ENCODE results near the gene ZBTB7C. TPM values are rescaled to one million over a fixed set of nuclear protein-coding genes. Genes with fewer than 3 reads are reported as not detected.

Gene ZBTB7C
- total RNA-seq, 1 donor from 2014 or later, result not detected

DNA sequence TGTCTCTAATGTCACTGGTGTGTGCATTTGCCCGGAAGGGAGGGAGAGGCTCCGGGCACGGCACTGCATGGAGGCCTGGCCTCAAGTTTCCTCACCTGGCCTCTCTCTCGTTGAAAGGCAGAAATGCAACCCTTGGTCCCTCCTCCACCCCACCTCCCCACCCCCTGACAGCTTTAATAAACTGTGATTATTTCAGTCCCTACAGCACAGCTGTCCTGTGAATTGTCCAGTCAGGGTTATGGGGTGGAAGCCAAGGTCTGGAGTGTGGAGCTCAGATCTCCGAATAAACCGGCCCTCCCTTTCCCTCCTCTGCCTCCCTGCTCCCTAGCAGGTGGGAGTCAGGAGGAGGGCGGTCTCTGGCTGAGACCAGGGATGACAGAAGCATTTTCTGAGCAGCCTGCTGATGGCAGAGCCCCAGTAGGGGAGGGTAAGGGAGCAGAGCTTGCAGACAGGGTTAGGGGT, 279.5 kb downstream of the ZBTB7C start:
- no peak for DNase-seq
- ChIA-PET POLR2A (no interaction called here), CTCF (no interaction called here)
- TF ChIP-seq, protein P1, sequence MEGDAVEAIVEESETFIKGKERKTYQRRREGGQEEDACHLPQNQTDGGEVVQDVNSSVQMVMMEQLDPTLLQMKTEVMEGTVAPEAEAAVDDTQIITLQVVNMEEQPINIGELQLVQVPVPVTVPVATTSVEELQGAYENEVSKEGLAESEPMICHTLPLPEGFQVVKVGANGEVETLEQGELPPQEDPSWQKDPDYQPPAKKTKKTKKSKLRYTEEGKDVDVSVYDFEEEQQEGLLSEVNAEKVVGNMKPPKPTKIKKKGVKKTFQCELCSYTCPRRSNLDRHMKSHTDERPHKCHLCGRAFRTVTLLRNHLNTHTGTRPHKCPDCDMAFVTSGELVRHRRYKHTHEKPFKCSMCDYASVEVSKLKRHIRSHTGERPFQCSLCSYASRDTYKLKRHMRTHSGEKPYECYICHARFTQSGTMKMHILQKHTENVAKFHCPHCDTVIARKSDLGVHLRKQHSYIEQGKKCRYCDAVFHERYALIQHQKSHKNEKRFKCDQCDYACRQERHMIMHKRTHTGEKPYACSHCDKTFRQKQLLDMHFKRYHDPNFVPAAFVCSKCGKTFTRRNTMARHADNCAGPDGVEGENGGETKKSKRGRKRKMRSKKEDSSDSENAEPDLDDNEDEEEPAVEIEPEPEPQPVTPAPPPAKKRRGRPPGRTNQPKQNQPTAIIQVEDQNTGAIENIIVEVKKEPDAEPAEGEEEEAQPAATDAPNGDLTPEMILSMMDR (IDR thresholded peaks at IDR 0.05), result no peak
- intact Hi-C loops (cut with micrococcal nuclease), result no loop called here
- no peaks in the 10 kb centered on the region for H3K36me3 Mint-ChIP-seq (ENCODE audit: low read depth)
- ATAC-seq (ENCODE audit: low read depth), result no peak
- H3K27me3 Mint-ChIP-seq, result peaks cover 28% of the 10 kb centered on the region
- H3K4me1 Mint-ChIP-seq, result no peaks in the 10 kb centered on the region
- no peak overlapping the region for H3K27ac Mint-ChIP-seq
- H3K9me3 Mint-ChIP-seq, result no peaks in the 10 kb centered on the region
- H3K4me3 Mint-ChIP-seq, result no peak overlapping the region

DNA sequence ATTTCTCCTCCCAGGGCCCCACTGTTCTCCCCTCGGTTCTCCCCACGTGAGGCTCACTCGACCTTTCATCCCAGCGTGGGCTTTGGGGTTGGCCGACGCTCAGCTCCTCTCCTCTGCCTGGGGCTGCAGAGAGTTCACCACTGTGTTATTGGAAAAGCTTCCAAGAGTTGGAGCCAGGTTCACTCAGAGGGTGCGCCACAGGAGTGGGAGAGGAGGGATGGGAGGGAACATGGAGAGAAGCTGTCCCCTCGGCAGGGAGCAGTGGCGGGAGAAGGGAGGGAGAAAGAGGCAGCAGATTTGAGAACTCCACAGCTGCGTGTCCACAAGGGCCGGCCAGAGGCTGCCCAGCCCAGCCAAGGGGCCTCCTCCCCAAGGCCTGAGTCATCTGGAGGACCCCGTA, 281.6 kb downstream of the ZBTB7C start:
- Mint-ChIP-seq H3K27me3 (peaks cover 23% of the 10 kb centered on the region), H3K4me3 (no peak overlapping the region), H3K9me3 (no peaks in the 10 kb centered on the region), H3K27ac (no peak overlapping the region), H3K4me1 (no peaks in the 10 kb centered on the region), H3K36me3 (ENCODE audit: low read depth) (no peaks in the 10 kb centered on the region)
- CTCF ChIA-PET, result no interaction called here
- POLR2A ChIA-PET, result no interaction called here
- TF ChIP-seq, protein P1 (IDR thresholded peaks at IDR 0.05), result no peak
- intact Hi-C loops (cut with micrococcal nuclease), result no loop called here
- ATAC-seq (ENCODE audit: low read depth), result no peak
- no peak for DNase-seq

DNA sequence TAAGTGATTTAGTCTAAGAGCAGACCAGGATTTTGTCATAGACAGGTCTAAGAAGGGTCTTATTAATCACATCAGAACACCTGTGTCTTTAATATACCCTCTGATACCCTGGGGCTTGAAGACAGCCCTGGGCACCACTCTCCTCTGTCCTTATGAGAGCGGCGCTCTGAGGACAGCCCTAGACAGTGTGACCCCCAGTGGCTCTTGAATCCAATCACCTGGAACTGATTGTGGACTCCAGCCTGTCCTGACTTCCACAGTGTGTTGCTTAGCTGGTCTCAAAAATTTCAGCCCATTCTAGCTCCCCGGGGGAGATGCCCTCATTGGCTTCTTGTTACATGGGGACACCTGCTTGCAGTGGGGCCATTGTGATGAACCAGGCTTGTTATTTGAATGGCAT, 282.9 kb downstream of the ZBTB7C start:
- intact Hi-C loops (cut with micrococcal nuclease), result no loop called here
- DNase-seq, result no peak
- ChIA-PET CTCF (no interaction called here), POLR2A (no interaction called here)
- no peaks in the 10 kb centered on the region for H3K9me3 Mint-ChIP-seq
- H3K4me3 Mint-ChIP-seq, result no peak overlapping the region
- H3K27me3 Mint-ChIP-seq, result peaks cover 19% of the 10 kb centered on the region
- no peaks in the 10 kb centered on the region for H3K36me3 Mint-ChIP-seq (ENCODE audit: low read depth)
- no peak for ATAC-seq (ENCODE audit: low read depth)
- no peak overlapping the region for H3K27ac Mint-ChIP-seq
- no peaks in the 10 kb centered on the region for H3K4me1 Mint-ChIP-seq
- TF ChIP-seq, protein P1 (IDR thresholded peaks at IDR 0.05), result no peak

DNA sequence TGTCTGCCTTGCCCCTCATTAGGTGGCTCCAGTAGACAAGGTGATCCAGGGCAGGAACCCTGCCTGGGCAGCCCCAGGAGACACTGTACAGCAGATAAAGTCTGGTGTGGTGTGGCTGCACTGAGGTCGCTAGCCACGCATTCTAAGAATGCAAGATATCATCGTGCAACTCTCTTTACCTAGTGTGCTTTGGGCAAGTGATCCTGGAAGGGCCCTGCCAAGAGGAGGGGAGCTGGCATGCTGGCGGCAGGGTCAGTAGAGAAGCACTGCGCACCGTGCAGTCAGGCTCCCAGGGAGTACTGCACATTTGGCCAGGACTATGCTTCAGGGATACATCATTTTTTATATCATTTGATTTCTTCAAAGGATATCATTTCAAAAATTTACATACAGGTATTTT, 283.5 kb downstream of the ZBTB7C start:
- ChIA-PET CTCF (no interaction called here), POLR2A (no interaction called here)
- Mint-ChIP-seq H3K4me1 (no peaks in the 10 kb centered on the region), H3K27ac (no peak overlapping the region), H3K4me3 (no peak overlapping the region), H3K9me3 (no peaks in the 10 kb centered on the region), H3K27me3 (peaks cover 19% of the 10 kb centered on the region), H3K36me3 (ENCODE audit: low read depth) (no peaks in the 10 kb centered on the region)
- DNase-seq, result no peak
- TF ChIP-seq, protein P1 (IDR thresholded peaks at IDR 0.05), result no peak
- intact Hi-C loops (cut with micrococcal nuclease), result no loop called here
- no peak for ATAC-seq (ENCODE audit: low read depth)

DNA sequence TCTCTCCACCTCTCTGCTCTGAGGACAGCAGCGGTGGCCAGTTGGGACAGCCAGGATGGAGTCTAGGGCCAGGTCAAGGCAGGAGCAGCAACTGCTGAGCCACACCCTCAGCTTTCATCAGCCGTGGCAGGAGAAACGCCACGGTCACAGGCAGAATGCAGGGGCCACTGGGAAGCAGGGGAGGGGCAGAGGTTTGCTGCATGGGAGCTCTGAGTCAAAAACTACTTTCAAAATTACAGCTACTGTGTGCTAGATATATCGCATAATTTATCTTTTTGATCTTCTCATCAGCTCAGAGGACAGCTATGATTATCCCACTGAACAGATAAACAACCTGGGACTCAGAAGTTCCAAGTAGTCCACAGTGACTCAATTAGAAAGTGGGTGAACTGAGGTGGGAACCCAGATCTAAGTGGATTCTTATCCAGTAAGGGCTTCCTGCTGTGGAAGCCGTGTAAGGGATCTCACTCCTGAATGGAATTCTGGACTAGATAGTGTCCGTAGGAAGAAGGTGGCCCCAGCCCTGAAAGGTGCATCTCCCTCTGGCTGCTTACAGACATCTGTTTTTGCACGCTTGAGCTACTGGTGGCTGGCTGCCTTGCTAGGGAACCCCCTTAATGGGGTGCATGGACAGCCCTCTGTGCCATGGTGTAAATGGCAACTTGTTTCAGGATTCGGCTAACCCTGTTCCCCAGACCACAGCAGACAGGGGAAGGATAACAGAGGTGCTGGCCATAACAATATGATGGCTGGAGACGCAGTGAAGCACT, 284.1 kb downstream of the ZBTB7C start:
- ChIA-PET POLR2A (no interaction called here), CTCF (no interaction called here)
- DNase-seq (no peak), ATAC-seq (ENCODE audit: low read depth) (no peak)
- Mint-ChIP-seq H3K36me3 (ENCODE audit: low read depth) (no peaks in the 10 kb centered on the region), H3K4me3 (no peak overlapping the region), H3K27me3 (peaks cover 16% of the 10 kb centered on the region), H3K4me1 (no peaks in the 10 kb centered on the region), H3K27ac (no peak overlapping the region), H3K9me3 (no peaks in the 10 kb centered on the region)
- intact Hi-C loops (cut with micrococcal nuclease), result no loop called here
- TF ChIP-seq, protein P1 (IDR thresholded peaks at IDR 0.05), result no peak

Data from activated B cell treated with CpG ODN at 0.5 μM for 24 hours (primary cell).